ENCODE data around the gene HLA-DQA2.

DNA sequence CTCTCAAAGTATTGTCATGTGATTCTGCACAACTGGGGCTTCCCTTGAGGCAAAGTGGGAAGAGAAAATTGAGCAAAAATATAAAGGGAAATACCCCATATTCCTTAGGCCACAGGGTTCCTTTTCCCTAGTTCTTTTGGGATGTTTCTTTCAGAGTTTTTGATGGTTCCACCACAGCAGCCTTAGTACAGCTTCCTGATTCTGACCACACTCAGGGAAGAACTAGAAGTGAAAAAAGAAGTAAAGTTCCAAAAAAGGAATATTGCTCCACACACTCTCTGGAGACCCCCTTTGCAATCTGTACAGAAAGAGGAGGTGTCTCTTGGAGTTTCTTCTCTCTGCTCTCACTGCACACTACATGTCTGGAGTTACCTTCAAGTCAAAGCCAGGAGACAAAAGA lies 27.9 kb upstream of the HLA-DQA2 start:
- TF ChIP-seq RAD21 (IDR thresholded peaks at IDR 0.05; ENCODE audit: low read depth): no peak
- TF ChIP-seq, protein P1, sequence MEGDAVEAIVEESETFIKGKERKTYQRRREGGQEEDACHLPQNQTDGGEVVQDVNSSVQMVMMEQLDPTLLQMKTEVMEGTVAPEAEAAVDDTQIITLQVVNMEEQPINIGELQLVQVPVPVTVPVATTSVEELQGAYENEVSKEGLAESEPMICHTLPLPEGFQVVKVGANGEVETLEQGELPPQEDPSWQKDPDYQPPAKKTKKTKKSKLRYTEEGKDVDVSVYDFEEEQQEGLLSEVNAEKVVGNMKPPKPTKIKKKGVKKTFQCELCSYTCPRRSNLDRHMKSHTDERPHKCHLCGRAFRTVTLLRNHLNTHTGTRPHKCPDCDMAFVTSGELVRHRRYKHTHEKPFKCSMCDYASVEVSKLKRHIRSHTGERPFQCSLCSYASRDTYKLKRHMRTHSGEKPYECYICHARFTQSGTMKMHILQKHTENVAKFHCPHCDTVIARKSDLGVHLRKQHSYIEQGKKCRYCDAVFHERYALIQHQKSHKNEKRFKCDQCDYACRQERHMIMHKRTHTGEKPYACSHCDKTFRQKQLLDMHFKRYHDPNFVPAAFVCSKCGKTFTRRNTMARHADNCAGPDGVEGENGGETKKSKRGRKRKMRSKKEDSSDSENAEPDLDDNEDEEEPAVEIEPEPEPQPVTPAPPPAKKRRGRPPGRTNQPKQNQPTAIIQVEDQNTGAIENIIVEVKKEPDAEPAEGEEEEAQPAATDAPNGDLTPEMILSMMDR (IDR thresholded peaks at IDR 0.05 in 2 of 3, conservative IDR thresholded peaks at IDR 0.05 in 1 of 3; ENCODE audit: borderline replicate concordance in 1 of 3, insufficient read depth in 1 of 3, low read depth in 2 of 3, low read length in 2 of 3): no peak

Measured in HCT116 (cell line).